Right lobe of liver (tissue), 6 donors: ENCODE measurements around the gene IFNG-AS1. TPM values are rescaled to one million over a fixed set of nuclear protein-coding genes. Genes with fewer than 3 reads are reported as not detected.

ENCODE experiments used
- ATAC-seq, 4 donors: fragments of 200-7000 bp; cut with Tn5 transposase; one replicate each; pipeline ENCODE4 v1.9.1; 2020; ENCODE audit warnings: mild to moderate bottlenecking in 4 of 4, moderate library complexity in 4 of 4
- DNase-seq, 3 donors: peaks; one replicate each; pipeline ENCODE4 v3.0.0-alpha.2; 2020
- H3K27ac ChIP-seq, 3 donors: fragments of 200-600 bp; one replicate each; pipeline ENCODE4 v1.8.0; 2022
- H3K27me3 ChIP-seq, 2 donors: fragments of 200-600 bp; one replicate each; pipeline ENCODE4 v1.8.0; 2022
- H3K36me3 ChIP-seq, 4 donors: fragments of 200-600 bp; sonication (generic) in 1 of 4; one replicate each; pipeline versions ENCODE4 v1.5.1 to v1.8.0; 2017 to 2022; ENCODE audit warnings: control low read depth in 1 of 4
- H3K4me1 ChIP-seq, 4 donors: fragments of 200-600 bp; sonication (generic) in 1 of 4; one replicate each; pipeline versions ENCODE4 v1.5.1 to v1.8.0; 2017 to 2022; ENCODE audit warnings: control low read depth in 1 of 4
- H3K4me3 ChIP-seq, 3 donors: fragments of 200-600 bp; one replicate each; pipeline ENCODE4 v1.8.0; 2022
- H3K9me3 ChIP-seq, 4 donors: fragments of 200-600 bp; sonication (generic) in 1 of 4; one replicate each; pipeline versions ENCODE4 v1.5.1 to v1.8.0; 2017 to 2022; ENCODE audit warnings: control low read depth in 1 of 4
- POLR2A ChIP-seq: fragments of 450-650 bp; IDR thresholded peaks from one replicate; pipeline ENCODE4 v1.6.1; 2017; ENCODE audit warnings: antibody characterized with exemption, mild to moderate bottlenecking
- WGBS: methylation state at CpG from one replicate; pipeline ENCODE4 v1.1.6; 2018; ENCODE audit warnings: low coverage, low lambda C conversion rate; ENCODE audit not compliant: insufficient coverage; ENCODE audit errors: missing lambda C conversion rate; 5-methylcytosine and 5-hydroxymethylcytosine counted together
- intact Hi-C, 2 donors: fragments of 100-400 bp; cut with DNase I; formaldehyde crosslinking; loops; one replicate each; pipeline versions ENCODE4 v1.11.2 to v1.14.1; 2022
- total RNA-seq, 6 experiments: library from RNA; depleted of rRNA in 2 of 6; stranded (reverse); fragments of >200 nt in 2 of 6; fragmentation: NEBNext Ultra II Directional in 3 of 6; extraction: Animal tissue kit (Norgen Biotek cat#: 25700) in 3 of 6; gene quantifications; one replicate each; pipeline versions ENCODE4 v1.1.0 to v1.2.4, GENCODE V29; 2016 to 2023
- TF ChIP-seq, protein P1 (sequence below), 4 donors: fragments of 200-600 bp in 3 of 4; fragments of 450-650 bp in 1 of 4; IDR thresholded peaks; one replicate each; pipeline versions ENCODE4 v1.5.1 to v1.8.0; 2016 to 2022; ENCODE audit warnings: antibody characterized with exemption in 4 of 4, mild to moderate bottlenecking in 2 of 4
- donor health status: DM: no; HTN: yes; CAD: no.
- donor health status: DM: no; HTN: no; CAD: no.
- donor health status: DM: no; HTN: no; CAD: no.
- donor health status: DM: no; HTN: yes; CAD: no.
- donor health status: DM: no; HTN: yes; CAD: no.

The IFNG-AS1 gene
- total RNA-seq, 6 experiments from 2014 or later: 0.24 TPM; not detected in 5

DNA sequence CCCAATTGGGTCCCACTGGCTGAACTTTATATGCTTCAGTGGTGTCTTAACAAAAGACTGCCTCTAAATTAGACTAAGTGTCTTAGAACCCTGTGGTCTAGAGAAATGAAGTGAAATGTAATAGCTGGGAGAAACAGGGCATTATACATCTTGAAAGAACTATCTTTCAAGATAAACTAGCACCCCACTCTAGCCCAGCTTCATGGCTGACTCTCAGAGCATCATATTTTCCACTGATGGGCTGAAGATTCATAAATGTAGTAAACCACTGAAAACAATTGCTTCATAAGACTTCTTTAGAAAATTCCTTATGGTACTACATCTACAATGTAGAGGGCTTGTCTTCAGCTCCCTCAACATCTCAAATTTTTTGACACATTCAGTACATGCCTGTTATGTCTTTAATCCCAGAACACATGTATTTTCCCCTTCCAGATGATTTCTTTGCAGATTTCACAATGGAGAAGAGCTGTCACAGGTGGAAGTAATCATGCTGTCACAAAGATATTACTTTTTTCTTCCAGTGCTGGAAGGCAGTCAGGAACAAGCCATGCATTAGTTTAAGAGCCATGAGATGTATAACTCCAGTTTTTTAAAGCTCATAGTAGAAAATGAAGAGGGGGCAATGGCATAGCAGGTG, 48.5 kb downstream of the IFNG-AS1 start:
- no peak for DNase-seq
- no peaks in the 10 kb centered on the region for H3K4me1 ChIP-seq
- no peak for ATAC-seq
- TF ChIP-seq POLR2A: no peak
- TF ChIP-seq, protein P1, sequence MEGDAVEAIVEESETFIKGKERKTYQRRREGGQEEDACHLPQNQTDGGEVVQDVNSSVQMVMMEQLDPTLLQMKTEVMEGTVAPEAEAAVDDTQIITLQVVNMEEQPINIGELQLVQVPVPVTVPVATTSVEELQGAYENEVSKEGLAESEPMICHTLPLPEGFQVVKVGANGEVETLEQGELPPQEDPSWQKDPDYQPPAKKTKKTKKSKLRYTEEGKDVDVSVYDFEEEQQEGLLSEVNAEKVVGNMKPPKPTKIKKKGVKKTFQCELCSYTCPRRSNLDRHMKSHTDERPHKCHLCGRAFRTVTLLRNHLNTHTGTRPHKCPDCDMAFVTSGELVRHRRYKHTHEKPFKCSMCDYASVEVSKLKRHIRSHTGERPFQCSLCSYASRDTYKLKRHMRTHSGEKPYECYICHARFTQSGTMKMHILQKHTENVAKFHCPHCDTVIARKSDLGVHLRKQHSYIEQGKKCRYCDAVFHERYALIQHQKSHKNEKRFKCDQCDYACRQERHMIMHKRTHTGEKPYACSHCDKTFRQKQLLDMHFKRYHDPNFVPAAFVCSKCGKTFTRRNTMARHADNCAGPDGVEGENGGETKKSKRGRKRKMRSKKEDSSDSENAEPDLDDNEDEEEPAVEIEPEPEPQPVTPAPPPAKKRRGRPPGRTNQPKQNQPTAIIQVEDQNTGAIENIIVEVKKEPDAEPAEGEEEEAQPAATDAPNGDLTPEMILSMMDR (IDR thresholded peaks at IDR 0.05): no peak
- no peaks in the 10 kb centered on the region for H3K9me3 ChIP-seq
- no peaks in the 10 kb centered on the region for H3K36me3 ChIP-seq
- no peak overlapping the region for H3K4me3 ChIP-seq
- intact Hi-C loops: no loop called here
- H3K27me3 ChIP-seq: no peaks in the 10 kb centered on the region
- H3K27ac ChIP-seq: no peak overlapping the region

DNA sequence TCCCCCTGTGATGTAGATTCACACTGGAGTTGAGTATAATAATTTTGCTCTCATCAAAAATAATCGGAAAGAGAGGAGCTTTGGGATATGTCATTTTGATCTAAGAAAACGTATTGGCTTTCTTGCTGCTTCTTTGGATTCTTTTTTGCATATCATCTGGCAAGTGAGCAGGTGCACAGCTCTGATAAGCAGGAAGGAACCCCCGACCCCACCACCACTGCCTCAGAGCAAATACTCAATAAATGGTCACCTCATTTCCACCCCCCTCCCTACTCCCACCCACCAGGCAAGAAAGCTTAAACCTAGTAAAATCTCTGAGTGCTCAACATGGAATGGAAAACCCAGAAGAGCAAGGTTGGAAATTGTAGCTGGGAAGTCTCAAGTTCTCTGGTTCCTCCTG, 49.4 kb downstream of the IFNG-AS1 start:
- Histone ChIP-seq H3K4me3 (no peak overlapping the region), H3K36me3 (no peaks in the 10 kb centered on the region), H3K27ac (no peak overlapping the region), H3K27me3 (no peaks in the 10 kb centered on the region), H3K9me3 (no peaks in the 10 kb centered on the region), H3K4me1 (no peaks in the 10 kb centered on the region)
- WGBS: 62% methylated on average over 3 of the region's 3 CpGs
- intact Hi-C loops: no loop called here
- ATAC-seq (no peak), DNase-seq (no peak)
- no peak for TF ChIP-seq POLR2A
- TF ChIP-seq, protein P1 (IDR thresholded peaks at IDR 0.05): no peak

DNA sequence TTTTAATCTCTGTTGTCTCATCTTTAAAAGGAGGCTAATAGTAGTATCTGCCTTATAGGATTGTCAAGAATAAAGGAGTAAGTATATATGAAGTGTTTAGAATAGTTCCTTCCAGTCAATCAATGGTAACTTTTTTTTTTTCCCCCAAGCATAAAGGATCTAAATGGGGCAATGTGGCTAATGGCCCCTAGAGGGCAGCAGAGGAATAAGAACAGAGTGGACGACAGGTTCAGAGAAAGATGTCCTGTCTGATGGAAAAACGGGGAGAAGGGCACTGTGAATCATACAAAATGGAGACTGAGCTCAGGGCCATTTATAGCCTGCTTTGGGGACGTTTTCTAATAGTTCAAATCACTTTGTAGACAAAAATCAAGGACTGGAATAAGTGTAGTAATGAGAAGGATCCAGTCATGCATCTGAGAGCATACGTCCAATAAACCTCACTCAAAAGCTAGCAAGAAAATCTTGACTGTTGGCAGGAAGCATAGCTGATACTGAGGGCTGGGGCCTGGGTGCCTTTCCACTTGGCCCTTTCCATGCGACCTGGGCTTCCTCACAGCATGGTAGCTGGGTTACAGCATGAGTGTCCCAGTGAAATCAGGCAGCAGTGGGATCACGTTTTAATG, 51.3 kb downstream of the IFNG-AS1 start:
- DNase-seq: peak in 2 of 3 donors; percentile 21 to 63
- intact Hi-C loops: no loop called here

DNA sequence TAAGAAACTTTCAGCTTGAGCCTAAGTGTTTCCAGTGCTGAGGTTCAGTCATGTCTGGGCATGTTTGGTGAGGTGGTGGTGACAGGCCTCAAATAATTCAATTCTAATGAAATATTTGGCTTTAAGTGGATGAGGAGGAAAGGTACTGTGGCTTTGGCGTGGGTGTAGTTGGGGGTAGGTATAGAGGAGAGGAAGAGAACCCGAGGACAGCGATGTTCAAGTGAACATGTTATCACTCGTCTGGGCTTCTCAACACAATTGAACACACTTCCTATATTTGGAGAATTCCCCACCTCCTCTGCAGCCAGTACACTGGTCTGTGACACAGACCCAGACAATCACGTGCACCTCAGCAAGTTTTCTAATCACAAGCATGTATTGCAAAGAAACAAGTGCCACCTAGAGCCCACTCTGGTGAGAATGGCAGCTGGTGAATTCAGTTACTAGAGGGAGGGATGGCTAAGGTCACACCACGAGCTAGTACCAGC, 53.0 kb downstream of the IFNG-AS1 start:
- DNase-seq (no peak), ATAC-seq (peak in 2 of 4 donors; percentile 6 to 20)
- TF ChIP-seq, protein P1 (IDR thresholded peaks at IDR 0.05): no peak
- TF ChIP-seq POLR2A: no peak
- no peaks in the 10 kb centered on the region for H3K27me3 ChIP-seq
- no peaks in the 10 kb centered on the region for H3K9me3 ChIP-seq
- no peaks in the 10 kb centered on the region for H3K4me1 ChIP-seq
- H3K4me3 ChIP-seq: no peak overlapping the region
- intact Hi-C loops: no loop called here
- 65% methylated on average over 5 of the region's 6 CpGs for WGBS
- H3K36me3 ChIP-seq: no peaks in the 10 kb centered on the region
- H3K27ac ChIP-seq: no peak overlapping the region

More for the DNA sequence above, 51.3 kb downstream of the IFNG-AS1 start:
- H3K36me3 ChIP-seq: no peaks in the 10 kb centered on the region
- no peaks in the 10 kb centered on the region for H3K27me3 ChIP-seq
- TF ChIP-seq POLR2A: no peak
- TF ChIP-seq, protein P1 (IDR thresholded peaks at IDR 0.05): peak; percentile 61 to 89 (median 85)
- H3K4me3 ChIP-seq: no peak overlapping the region
- WGBS: 14% methylated on average over 6 of the region's 6 CpGs
- no peaks in the 10 kb centered on the region for H3K4me1 ChIP-seq
- ATAC-seq: peak; percentile 83 to 92 (median 90)
- no peak overlapping the region for H3K27ac ChIP-seq
- H3K9me3 ChIP-seq: no peaks in the 10 kb centered on the region
